Fibroblast of lung (primary cell): ENCODE data around the gene GJB5. TPM values are rescaled to one million over a fixed set of nuclear protein-coding genes. Genes with fewer than 3 reads are reported as not detected.

Experiments used
- DNase-seq, 2 donors: peaks; one replicate each; pipeline versions ENCODE4 v3.0.0 to v3.0.0-alpha.2; 2010; ENCODE audit warnings: low read depth in 2 of 2
- H2AFZ ChIP-seq: 2 replicates; pipeline ENCODE4 v1.5.1; 2012; ENCODE audit warnings: low read length, control low read depth, inconsistent platforms
- H3K27ac ChIP-seq: 2 replicates; pipeline ENCODE4 v1.5.1; 2011; ENCODE audit warnings: low read length, control low read depth; ENCODE audit not compliant: insufficient read depth
- H3K27me3 ChIP-seq: 2 replicates; pipeline ENCODE4 v1.5.1; 2011; ENCODE audit warnings: mild to moderate bottlenecking, low read length; ENCODE audit not compliant: control insufficient read depth, insufficient read depth
- H3K36me3 ChIP-seq: 2 replicates; pipeline ENCODE4 v1.5.1; 2011; ENCODE audit warnings: low read length; ENCODE audit not compliant: control insufficient read depth, insufficient read depth
- H3K4me1 ChIP-seq: 2 replicates; pipeline ENCODE4 v1.5.1; 2011; ENCODE audit warnings: low read length; ENCODE audit not compliant: control insufficient read depth, insufficient read depth; ENCODE audit errors: extremely low read depth
- H3K4me2 ChIP-seq: 2 replicates; pipeline ENCODE4 v1.5.1; 2011; ENCODE audit warnings: low read length, control low read depth; ENCODE audit not compliant: insufficient read depth; ENCODE audit errors: extremely low read depth
- H3K4me3 ChIP-seq, 4 experiments: fragments of 200-600 bp in 1 of 4; sonication (generic) in 1 of 4; replicated peaks in 1 of 4; 2 replicates each; pipeline ENCODE4 v1.5.1; 2011 to 2016; ENCODE audit warnings: low read length in 4 of 4, low read depth in 3 of 4, mild to moderate bottlenecking in 3 of 4, control low read depth in 2 of 4, inconsistent platforms in 1 of 4, mixed read lengths in 1 of 4; ENCODE audit not compliant: insufficient read depth in 1 of 4; ENCODE audit errors: control extremely low read depth in 1 of 4
- H3K79me2 ChIP-seq: 2 replicates; pipeline ENCODE4 v1.5.1; 2012; ENCODE audit warnings: mild to moderate bottlenecking, low read length, inconsistent platforms; ENCODE audit not compliant: control insufficient read depth, insufficient read depth
- H3K9ac ChIP-seq: 2 replicates; pipeline ENCODE4 v1.5.1; 2011; ENCODE audit warnings: mild to moderate bottlenecking, low read length, control low read depth; ENCODE audit not compliant: insufficient read depth
- H3K9me3 ChIP-seq: 2 replicates; pipeline ENCODE4 v1.5.1; 2012; ENCODE audit warnings: low read depth, low read length; ENCODE audit not compliant: control insufficient read depth, insufficient read depth
- H4K20me1 ChIP-seq: 2 replicates; pipeline ENCODE4 v1.5.1; 2011; ENCODE audit warnings: low read length; ENCODE audit not compliant: control insufficient read depth, insufficient read depth; ENCODE audit errors: extremely low read depth
- CTCF ChIP-seq, 2 donors: IDR thresholded peaks in 1 of 2; conservative IDR thresholded peaks in 1 of 2; 1 replicate in 1 of 2; 2 replicates in 1 of 2; pipeline ENCODE4 v1.5.1; 2011 to 2012; ENCODE audit warnings: low read length in 2 of 2, control low read depth in 1 of 2, inconsistent platforms in 1 of 2, low read depth in 1 of 2, mild to moderate bottlenecking in 1 of 2
- EZH2 ChIP-seq: IDR thresholded peaks from 2 replicates; pipeline ENCODE4 v1.5.1; 2012; ENCODE audit warnings: low read length, control low read depth, mild to moderate bottlenecking; ENCODE audit errors: missing control alignments
- polyA plus RNA-seq, 2 donors: library from polyadenylated mRNA; depleted of rRNA in 1 of 2; stranded (reverse) in 1 of 2; unstranded in 1 of 2; fragments of >200 nt; gene quantifications; 2 replicates each; pipeline ENCODE4 v1.2.1, GENCODE V29; 2011 to 2012; ENCODE audit warnings: missing spikeins in 1 of 2
- total RNA-seq: library from RNA; depleted of rRNA; stranded (reverse); fragments of >200 nt; gene quantifications from 2 replicates; pipeline ENCODE4 v1.2.1, GENCODE V29; 2014

The GJB5 gene
- total and polyA plus RNA-seq, 2 donors (not counting 1 experiment from before 2014, with no cell fraction given), result not detected

GRCh38 chr1:34757386-34757785 is 2.5 kb downstream of the GJB5 start:
- Histone ChIP-seq H3K27ac (no peak overlapping the region), H3K4me3 (no peak overlapping the region), H3K9ac (no peak overlapping the region), H2AFZ (no peak overlapping the region), H3K36me3 (no peaks in the 10 kb centered on the region), H3K9me3 (no peaks in the 10 kb centered on the region), H4K20me1 (no peaks in the 10 kb centered on the region), H3K4me2 (no peak overlapping the region), H3K79me2 (no peaks in the 10 kb centered on the region), H3K27me3 (no peaks in the 10 kb centered on the region), H3K4me1 (no peaks in the 10 kb centered on the region)
- no peak for TF ChIP-seq EZH2
- TF ChIP-seq CTCF (conservative IDR thresholded peaks at IDR 0.05 in 1 of 2, IDR thresholded peaks at IDR 0.05 in 1 of 2; ENCODE audit: low read depth in 1 of 2, low read length in 2 of 2), result no peak
- no peak for DNase-seq

- H3K4me3 ChIP-seq, result no peak overlapping the region
- no peak overlapping the region for H2AFZ ChIP-seq
- H3K27ac ChIP-seq, result no peak overlapping the region
- no peak overlapping the region for H3K4me2 ChIP-seq
- H3K9me3 ChIP-seq, result no peaks in the 10 kb centered on the region
- H3K27me3 ChIP-seq, result no peaks in the 10 kb centered on the region
- no peaks in the 10 kb centered on the region for H3K79me2 ChIP-seq
- no peak overlapping the region for H3K9ac ChIP-seq
- no peaks in the 10 kb centered on the region for H3K4me1 ChIP-seq
- no peaks in the 10 kb centered on the region for H4K20me1 ChIP-seq
- TF ChIP-seq EZH2 (no peak), CTCF (conservative IDR thresholded peaks at IDR 0.05 in 1 of 2, IDR thresholded peaks at IDR 0.05 in 1 of 2; ENCODE audit: low read depth in 1 of 2, low read length in 2 of 2) (no peak)
- no peaks in the 10 kb centered on the region for H3K36me3 ChIP-seq
- no peak for DNase-seq
These were observed 3.9 kb downstream of the GJB5 start for GRCh38 chr1:34758751-34759150.

GRCh38 chr1:34759503-34760357 is 4.9 kb downstream of the GJB5 start, which contains the start of gene GJB4:
GJB4 (plus strand) TSS chr1:34759740; CDS start chr1:34761255, 1,515 bp downstream.
- TF ChIP-seq CTCF (conservative IDR thresholded peaks at IDR 0.05 in 1 of 2, IDR thresholded peaks at IDR 0.05 in 1 of 2; ENCODE audit: low read depth in 1 of 2, low read length in 2 of 2) (no peak), EZH2 (no peak)
- Histone ChIP-seq H3K4me2 (no peak within 1 kb of the TSS), H2AFZ (no peak within 1 kb of the TSS), H3K4me3 (no peak within 1 kb of the TSS), H3K79me2 (no peaks in the 10 kb centered on the region), H3K4me1 (no peaks in the 10 kb centered on the region), H3K36me3 (no peaks in the 10 kb centered on the region), H3K9me3 (no peaks in the 10 kb centered on the region), H3K9ac (no peak within 1 kb of the TSS), H3K27ac (no peak within 1 kb of the TSS), H4K20me1 (no peaks in the 10 kb centered on the region), H3K27me3 (no peaks in the 10 kb centered on the region)
- no peak for DNase-seq
